SK-N-SH treated with all-trans-retinoic acid at 6 μM for 48 hours (cell line): ENCODE data around the gene INPP5B.

Experiments
- ATAC-seq: fragments of 200-7000 bp; cut with Tn5 transposase; 3 replicates; pipeline ENCODE4 v1.9.1; 2020; ENCODE audit warnings: mild to moderate bottlenecking, moderate library complexity
- BACH2 ChIP-seq: fragments of 250-450 bp; sonication (Bioruptor Pico); IDR thresholded peaks from 2 replicates; pipeline ENCODE4 v1.9.0; 2021; ENCODE audit warnings: mild to moderate bottlenecking, borderline replicate concordance
- CSDC2 ChIP-seq: fragments of 250-450 bp; sonication (Bioruptor Pico); IDR thresholded peaks from 2 replicates; pipeline ENCODE4 v1.5.0; 2020; ENCODE audit warnings: mild to moderate bottlenecking, moderate library complexity
- ESRRG ChIP-seq: fragments of 250-450 bp; sonication (Bioruptor Pico); IDR thresholded peaks from 2 replicates; pipeline ENCODE4 v1.6.1; 2021; ENCODE audit warnings: mild to moderate bottlenecking
- GLIS3 ChIP-seq: fragments of 250-450 bp; sonication (Bioruptor Pico); IDR thresholded peaks from 2 replicates; pipeline ENCODE4 v1.5.0; 2020; ENCODE audit warnings: mild to moderate bottlenecking, moderate library complexity
- ISL1 ChIP-seq: fragments of 250-450 bp; sonication (Bioruptor Pico); IDR thresholded peaks from 2 replicates; pipeline ENCODE4 v2.1.2; 2022; ENCODE audit warnings: mild to moderate bottlenecking, moderate library complexity
- PPARA ChIP-seq: fragments of 250-450 bp; sonication (Bioruptor Pico); IDR thresholded peaks from 2 replicates; pipeline ENCODE4 v1.5.0; 2020; ENCODE audit warnings: mild to moderate bottlenecking, borderline replicate concordance
- RARB ChIP-seq: fragments of 250-450 bp; sonication (Bioruptor Pico); IDR thresholded peaks from 2 replicates; pipeline ENCODE4 v1.8.0; 2021; ENCODE audit warnings: mild to moderate bottlenecking, moderate library complexity
- SNAI2 ChIP-seq: fragments of 250-450 bp; sonication (Bioruptor Pico); IDR thresholded peaks from 2 replicates; pipeline ENCODE4 v1.5.0; 2020; ENCODE audit warnings: mild to moderate bottlenecking, moderate library complexity
- TCF4 ChIP-seq: fragments of 250-450 bp; sonication (Bioruptor Pico); IDR thresholded peaks from 2 replicates; pipeline ENCODE4 v1.8.0; 2021; ENCODE audit warnings: mild to moderate bottlenecking, moderate library complexity, borderline replicate concordance
- TOX ChIP-seq: fragments of 250-450 bp; sonication (Bioruptor Pico); IDR thresholded peaks from 2 replicates; pipeline ENCODE4 v1.8.0; 2021; ENCODE audit warnings: mild to moderate bottlenecking, moderate library complexity, borderline replicate concordance
- ZC3H10 ChIP-seq: fragments of 250-450 bp; sonication (Bioruptor Pico); IDR thresholded peaks from 2 replicates; pipeline ENCODE4 v1.5.1; 2021; ENCODE audit warnings: mild to moderate bottlenecking, moderate library complexity
- ZFP3 ChIP-seq: fragments of 250-450 bp; sonication (Bioruptor Pico); IDR thresholded peaks from 2 replicates; pipeline ENCODE4 v1.5.0; 2020; ENCODE audit warnings: mild to moderate bottlenecking, moderate library complexity
- ZFP30 ChIP-seq: fragments of 450-650 bp; formaldehyde crosslinking; IDR thresholded peaks from 2 replicates; pipeline ENCODE4 v1.5.0; 2022; ENCODE audit warnings: mild to moderate bottlenecking, moderate library complexity
- ZNF565 ChIP-seq: fragments of 450-650 bp; formaldehyde crosslinking; conservative IDR thresholded peaks from 2 replicates; pipeline ENCODE4 v1.5.0; 2020; ENCODE audit warnings: low read depth, mild to moderate bottlenecking, moderate library complexity
- ZNF8 ChIP-seq: fragments of 450-650 bp; formaldehyde crosslinking; IDR thresholded peaks from 2 replicates; pipeline ENCODE4 v1.5.0; 2020; ENCODE audit warnings: mild to moderate bottlenecking, moderate library complexity
- TF ChIP-seq, protein P1 (sequence below): fragments of 250-450 bp; sonication (Bioruptor Pico); IDR thresholded peaks from 2 replicates; pipeline ENCODE4 v1.8.0; 2021; ENCODE audit warnings: low read depth, mild to moderate bottlenecking, moderate library complexity, borderline replicate concordance
- TF ChIP-seq, protein P2 (sequence below): fragments of 250-450 bp; sonication (Bioruptor Pico); IDR thresholded peaks from 2 replicates; pipeline ENCODE4 v1.5.1; 2020; ENCODE audit warnings: low read depth, mild to moderate bottlenecking, moderate library complexity
- TF ChIP-seq, protein P3 (sequence below): fragments of 250-450 bp; sonication (Bioruptor Pico); IDR thresholded peaks from 2 replicates; pipeline ENCODE4 v1.8.0; 2020; ENCODE audit warnings: mild to moderate bottlenecking, moderate library complexity, borderline replicate concordance

Gene INPP5B

DNA sequence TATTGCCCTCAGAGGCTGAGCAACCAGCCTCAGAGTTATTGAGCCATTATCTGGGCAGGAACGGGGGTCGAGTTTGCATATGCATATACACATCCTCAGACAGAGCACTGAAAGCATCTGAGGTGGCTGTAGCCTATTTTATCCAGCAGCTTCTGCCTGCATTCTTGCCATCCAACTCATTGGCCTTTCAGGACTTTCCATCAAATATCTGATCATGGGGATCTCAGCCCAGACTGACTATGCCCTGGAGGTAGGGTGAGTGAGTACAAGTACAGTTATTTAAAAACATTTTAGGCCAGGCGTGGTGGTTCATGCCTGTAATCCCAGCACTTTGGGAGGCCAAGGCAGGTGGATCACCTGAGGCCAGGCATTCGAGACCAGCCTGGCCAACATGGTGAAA is 85.7 kb downstream of the INPP5B start:
- TF ChIP-seq, protein P1, sequence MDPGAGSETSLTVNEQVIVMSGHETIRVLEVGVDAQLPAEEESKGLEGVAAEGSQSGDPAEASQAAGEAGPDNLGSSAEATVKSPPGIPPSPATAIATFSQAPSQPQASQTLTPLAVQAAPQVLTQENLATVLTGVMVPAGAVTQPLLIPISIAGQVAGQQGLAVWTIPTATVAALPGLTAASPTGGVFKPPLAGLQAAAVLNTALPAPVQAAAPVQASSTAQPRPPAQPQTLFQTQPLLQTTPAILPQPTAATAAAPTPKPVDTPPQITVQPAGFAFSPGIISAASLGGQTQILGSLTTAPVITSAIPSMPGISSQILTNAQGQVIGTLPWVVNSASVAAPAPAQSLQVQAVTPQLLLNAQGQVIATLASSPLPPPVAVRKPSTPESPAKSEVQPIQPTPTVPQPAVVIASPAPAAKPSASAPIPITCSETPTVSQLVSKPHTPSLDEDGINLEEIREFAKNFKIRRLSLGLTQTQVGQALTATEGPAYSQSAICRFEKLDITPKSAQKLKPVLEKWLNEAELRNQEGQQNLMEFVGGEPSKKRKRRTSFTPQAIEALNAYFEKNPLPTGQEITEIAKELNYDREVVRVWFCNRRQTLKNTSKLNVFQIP (CRISPR knock-in tag): no peak
- TF ChIP-seq ISL1 (no peak), SNAI2 (no peak), ZNF565 (CRISPR knock-in tag) (no peak), ZFP30 (CRISPR knock-in tag) (no peak), RARB (CRISPR knock-in tag) (no peak)
- no peak for ATAC-seq

DNA sequence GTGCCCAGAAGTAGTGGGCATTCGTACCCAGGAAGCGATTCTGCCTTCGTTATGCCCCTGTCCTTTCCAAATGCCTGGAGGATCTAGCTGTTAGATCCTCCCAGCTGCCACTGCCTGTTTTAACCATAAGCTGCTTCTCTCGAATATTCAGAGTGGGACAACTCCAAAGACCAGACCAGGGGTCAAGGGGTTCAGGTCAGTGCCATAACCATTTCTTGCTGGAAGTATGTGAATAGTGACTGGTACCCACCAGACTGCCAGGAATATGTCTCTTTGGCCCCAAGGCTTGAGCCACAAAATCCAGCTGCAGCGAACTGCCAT is 86.5 kb downstream of the INPP5B start:
- no peak for ATAC-seq
- TF ChIP-seq ESRRG (CRISPR knock-in tag) (no peak), ZC3H10 (no peak), RARB (CRISPR knock-in tag) (no peak), PPARA (CRISPR knock-in tag) (no peak), ISL1 (no peak), GLIS3 (CRISPR knock-in tag) (no peak), ZNF8 (no peak), ZFP30 (CRISPR knock-in tag) (no peak), TOX (CRISPR knock-in tag) (no peak)
- TF ChIP-seq, protein P2, sequence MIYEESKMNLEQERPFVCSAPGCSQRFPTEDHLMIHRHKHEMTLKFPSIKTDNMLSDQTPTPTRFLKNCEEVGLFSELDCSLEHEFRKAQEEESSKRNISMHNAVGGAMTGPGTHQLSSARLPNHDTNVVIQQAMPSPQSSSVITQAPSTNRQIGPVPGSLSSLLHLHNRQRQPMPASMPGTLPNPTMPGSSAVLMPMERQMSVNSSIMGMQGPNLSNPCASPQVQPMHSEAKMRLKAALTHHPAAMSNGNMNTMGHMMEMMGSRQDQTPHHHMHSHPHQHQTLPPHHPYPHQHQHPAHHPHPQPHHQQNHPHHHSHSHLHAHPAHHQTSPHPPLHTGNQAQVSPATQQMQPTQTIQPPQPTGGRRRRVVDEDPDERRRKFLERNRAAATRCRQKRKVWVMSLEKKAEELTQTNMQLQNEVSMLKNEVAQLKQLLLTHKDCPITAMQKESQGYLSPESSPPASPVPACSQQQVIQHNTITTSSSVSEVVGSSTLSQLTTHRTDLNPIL: no peak
- TF ChIP-seq, protein P3, sequence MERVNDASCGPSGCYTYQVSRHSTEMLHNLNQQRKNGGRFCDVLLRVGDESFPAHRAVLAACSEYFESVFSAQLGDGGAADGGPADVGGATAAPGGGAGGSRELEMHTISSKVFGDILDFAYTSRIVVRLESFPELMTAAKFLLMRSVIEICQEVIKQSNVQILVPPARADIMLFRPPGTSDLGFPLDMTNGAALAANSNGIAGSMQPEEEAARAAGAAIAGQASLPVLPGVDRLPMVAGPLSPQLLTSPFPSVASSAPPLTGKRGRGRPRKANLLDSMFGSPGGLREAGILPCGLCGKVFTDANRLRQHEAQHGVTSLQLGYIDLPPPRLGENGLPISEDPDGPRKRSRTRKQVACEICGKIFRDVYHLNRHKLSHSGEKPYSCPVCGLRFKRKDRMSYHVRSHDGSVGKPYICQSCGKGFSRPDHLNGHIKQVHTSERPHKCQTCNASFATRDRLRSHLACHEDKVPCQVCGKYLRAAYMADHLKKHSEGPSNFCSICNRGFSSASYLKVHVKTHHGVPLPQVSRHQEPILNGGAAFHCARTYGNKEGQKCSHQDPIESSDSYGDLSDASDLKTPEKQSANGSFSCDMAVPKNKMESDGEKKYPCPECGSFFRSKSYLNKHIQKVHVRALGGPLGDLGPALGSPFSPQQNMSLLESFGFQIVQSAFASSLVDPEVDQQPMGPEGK (CRISPR knock-in tag): no peak
- TF ChIP-seq, protein P1 (CRISPR knock-in tag): no peak

DNA sequence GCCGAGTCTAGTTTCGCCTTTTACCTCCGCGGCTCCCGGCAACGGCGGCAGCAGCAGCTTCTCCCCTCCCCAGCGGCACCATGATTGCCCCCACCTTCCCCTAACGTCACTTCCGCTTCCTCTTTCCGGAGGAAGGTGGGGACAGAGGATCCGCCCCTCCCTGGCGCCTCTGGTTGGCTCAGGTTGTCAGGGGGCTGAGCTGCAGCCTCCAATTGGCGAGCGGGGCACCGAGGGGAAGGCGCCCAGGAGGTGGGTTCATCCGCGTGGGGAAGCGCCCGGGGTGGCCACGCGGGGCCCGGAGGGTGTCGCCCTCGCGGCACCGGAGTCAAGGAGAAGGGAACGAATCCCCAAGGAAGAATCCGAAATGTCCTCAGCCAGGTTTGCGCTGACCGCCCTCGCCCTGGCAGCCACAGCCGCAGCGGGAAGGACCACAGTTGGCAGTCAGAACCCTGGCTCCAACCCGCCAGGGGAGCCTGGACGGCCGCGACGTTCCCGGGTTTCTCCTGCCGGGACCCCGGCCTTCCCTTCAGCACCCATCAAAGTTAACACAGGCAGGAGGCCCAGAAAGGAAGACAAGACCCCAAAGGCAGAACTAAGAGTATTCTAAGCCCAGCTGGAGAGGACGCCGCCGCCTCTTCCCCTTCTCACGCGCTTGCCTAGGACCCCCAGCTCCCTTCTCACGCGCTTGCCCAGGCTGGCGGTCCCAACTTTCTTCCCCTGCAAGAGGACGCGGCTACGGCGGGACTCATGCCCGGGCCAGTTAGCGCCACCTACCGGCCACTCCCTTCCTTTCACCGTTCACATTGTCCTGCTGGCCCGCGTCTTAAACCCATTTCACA is 87.1 kb downstream of the INPP5B start, which contains the start of gene MTF1:
TSS of gene MTF1 (minus strand) at position 86 of the 839 bp plus-strand sequence. CDS start 1,934 bp downstream, outside the sequence.
- peak; percentile 98 for ATAC-seq
- TF ChIP-seq CSDC2 (CRISPR knock-in tag): 0 out of 2 replicates have a peak, but pooled peaks have one; percentile 42
- no peak for TF ChIP-seq TCF4 (CRISPR knock-in tag)

DNA sequence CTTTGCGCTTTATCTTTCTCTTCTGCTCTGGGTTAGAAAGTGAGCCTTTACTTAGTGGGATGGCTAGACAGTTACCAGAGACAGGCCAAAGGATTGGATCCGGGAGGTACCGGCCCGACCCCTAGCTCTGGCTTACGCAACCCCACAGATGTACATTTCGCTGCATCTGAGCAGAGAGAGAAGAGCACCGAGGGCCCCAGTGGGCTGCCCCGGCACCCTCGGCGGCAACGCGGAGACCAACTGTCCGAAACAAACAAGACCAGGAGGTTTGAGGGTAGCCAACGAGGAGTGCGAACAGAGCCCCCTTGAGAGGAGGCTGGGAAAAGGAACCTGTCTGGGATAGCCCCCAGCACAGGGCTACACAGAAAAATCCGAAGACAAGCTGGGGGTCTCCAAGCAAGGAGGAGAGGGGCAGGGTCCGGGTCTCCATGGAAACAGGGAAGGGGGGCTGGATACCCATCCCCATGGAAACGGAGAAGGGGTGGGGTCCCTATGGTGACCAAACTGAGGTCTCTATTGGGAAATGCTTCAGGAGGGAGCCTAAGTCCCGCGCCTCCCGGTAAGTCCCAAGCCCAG is 87.8 kb downstream of the INPP5B start:
- 0 out of 2 replicates have a peak, but pooled peaks have one; percentile 55 for TF ChIP-seq ZFP3 (CRISPR knock-in tag)
- no peak for TF ChIP-seq GLIS3 (CRISPR knock-in tag)
- no peak for TF ChIP-seq RARB (CRISPR knock-in tag)
- TF ChIP-seq, protein P3 (CRISPR knock-in tag): 0 out of 2 replicates have a peak, but pooled peaks have one; percentile 45
- TF ChIP-seq, protein P1 (CRISPR knock-in tag): no peak
- TF ChIP-seq BACH2 (CRISPR knock-in tag): no peak
- no peak for TF ChIP-seq ZC3H10
- ATAC-seq: peak; percentile 29
